ENCODE measurements around the gene DGKD. TPM values are rescaled to one million over a fixed set of nuclear protein-coding genes. Genes with fewer than 3 reads are reported as not detected.

DGKD gene
- total RNA-seq, 2 experiments from 2014 or later = 147 to 156 TPM

DNA sequence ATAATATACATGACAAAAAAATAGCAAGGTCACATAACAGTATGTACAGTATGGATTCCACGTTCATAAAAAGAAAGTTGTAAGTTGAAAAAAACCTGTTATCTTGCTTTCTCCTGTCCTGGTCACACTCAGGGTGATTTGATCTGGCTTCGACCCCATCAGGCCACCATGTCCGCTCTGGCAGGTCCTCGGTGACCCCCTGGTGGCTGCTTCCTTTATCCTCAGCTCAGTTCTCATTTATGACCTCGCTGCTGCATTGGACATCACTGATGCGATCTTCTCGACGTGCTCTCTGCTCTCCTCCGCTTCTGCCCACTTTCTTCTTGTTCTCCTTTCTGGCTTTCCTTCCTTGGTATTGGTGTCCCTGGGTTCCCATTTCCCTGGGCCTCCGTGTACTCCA lies 29.7 kb downstream of the DGKD start:
- H3K27ac ChIP-seq (ENCODE audit: low read depth in 1 of 2, low read length in 2 of 2) = no peak overlapping the region
- Mint-ChIP-seq H3K4me1 (ENCODE audit: low read depth) (peaks cover 84% of the 10 kb centered on the region), H3K4me3 (no peak overlapping the region), H3K27me3 (no peaks in the 10 kb centered on the region), H3K9me3 (no peaks in the 10 kb centered on the region), H3K36me3 (ENCODE audit: low read depth) (peaks cover 19% of the 10 kb centered on the region), H3K27ac (peak overlapping the region; percentile 90)
- TF ChIP-seq, protein P1, sequence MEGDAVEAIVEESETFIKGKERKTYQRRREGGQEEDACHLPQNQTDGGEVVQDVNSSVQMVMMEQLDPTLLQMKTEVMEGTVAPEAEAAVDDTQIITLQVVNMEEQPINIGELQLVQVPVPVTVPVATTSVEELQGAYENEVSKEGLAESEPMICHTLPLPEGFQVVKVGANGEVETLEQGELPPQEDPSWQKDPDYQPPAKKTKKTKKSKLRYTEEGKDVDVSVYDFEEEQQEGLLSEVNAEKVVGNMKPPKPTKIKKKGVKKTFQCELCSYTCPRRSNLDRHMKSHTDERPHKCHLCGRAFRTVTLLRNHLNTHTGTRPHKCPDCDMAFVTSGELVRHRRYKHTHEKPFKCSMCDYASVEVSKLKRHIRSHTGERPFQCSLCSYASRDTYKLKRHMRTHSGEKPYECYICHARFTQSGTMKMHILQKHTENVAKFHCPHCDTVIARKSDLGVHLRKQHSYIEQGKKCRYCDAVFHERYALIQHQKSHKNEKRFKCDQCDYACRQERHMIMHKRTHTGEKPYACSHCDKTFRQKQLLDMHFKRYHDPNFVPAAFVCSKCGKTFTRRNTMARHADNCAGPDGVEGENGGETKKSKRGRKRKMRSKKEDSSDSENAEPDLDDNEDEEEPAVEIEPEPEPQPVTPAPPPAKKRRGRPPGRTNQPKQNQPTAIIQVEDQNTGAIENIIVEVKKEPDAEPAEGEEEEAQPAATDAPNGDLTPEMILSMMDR (IDR thresholded peaks at IDR 0.05) = no peak
- H3K36me3 ChIP-seq (ENCODE audit: insufficient read depth, low read length) = peaks cover 12% of the 10 kb centered on the region
- H3K4me1 ChIP-seq (ENCODE audit: insufficient read depth, low read length) = peaks cover 66% of the 10 kb centered on the region
- no peak overlapping the region for H3K4me3 ChIP-seq (ENCODE audit: low read length)
- ChIA-PET POLR2A (interaction anchor here (1.0 to 2.7 kb wide), 2 partner anchors 27 to 29 kb away, joined by 3 to 10 read pairs; no protein-coding TSS in a partner anchor), CTCF (interaction anchor here (2.1 kb wide), 1 partner anchor 59 kb away, joined by 7 read pairs; no protein-coding TSS in a partner anchor)
- H3K9me3 ChIP-seq (ENCODE audit: control insufficient read depth in 1 of 2, insufficient read depth in 1 of 2, low read length in 2 of 2) = no peaks in the 10 kb centered on the region
- intact Hi-C loops (cut with DNase I, micrococcal nuclease) = loop anchor here in 1 of 2 experiments (2.0 kb wide), 1 partner anchor 15 kb away; no protein-coding TSS in a partner anchor
- ATAC-seq (ENCODE audit: poor library complexity) (no peak), DNase-seq (no peak)
- H3K27me3 ChIP-seq (ENCODE audit: control insufficient read depth in 1 of 2, insufficient read depth in 2 of 2, low read length in 2 of 2) = no peaks in the 10 kb centered on the region

DNA sequence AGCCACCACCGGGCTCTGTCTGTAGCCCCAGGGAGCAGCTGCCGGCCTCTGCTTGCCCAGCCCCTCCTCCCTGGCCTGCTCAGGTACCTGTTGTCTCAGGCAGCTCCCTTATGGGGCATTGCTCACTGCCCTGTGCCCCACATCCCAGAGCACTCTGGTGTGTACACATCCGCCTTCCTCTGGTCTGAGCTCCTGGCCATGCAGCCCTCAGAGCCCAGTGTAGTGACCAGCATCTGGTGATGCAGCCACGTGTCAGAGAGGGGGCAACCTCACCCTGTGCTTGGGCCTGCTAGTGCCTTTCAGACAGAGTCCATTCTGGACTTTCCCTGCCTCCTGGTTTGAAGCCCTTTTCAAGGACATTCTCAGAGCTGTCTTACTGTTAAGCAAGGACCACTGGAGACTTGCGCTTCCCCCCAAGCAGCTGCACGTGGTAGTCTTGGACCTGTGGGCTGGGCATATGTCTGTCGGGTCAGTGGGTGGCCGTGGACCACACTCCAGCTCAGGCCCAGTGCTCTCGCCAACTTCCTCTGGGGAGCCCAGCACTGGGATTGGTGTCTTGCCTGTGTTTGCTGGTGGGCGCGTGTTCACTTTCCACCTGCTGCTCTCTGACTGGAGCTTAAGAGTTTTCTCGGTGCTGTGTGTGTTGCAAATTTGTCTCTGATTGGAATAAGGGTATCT lies 30.7 kb downstream of the DGKD start:
- TF ChIP-seq, protein P1 (IDR thresholded peaks at IDR 0.05) = no peak
- Mint-ChIP-seq H3K4me1 (ENCODE audit: low read depth) (peaks cover 75% of the 10 kb centered on the region), H3K4me3 (peak overlapping the region; percentile 40), H3K27me3 (no peaks in the 10 kb centered on the region), H3K27ac (peak overlapping the region; percentile 90), H3K36me3 (ENCODE audit: low read depth) (peaks cover 27% of the 10 kb centered on the region), H3K9me3 (no peaks in the 10 kb centered on the region)
- H3K27me3 ChIP-seq (ENCODE audit: control insufficient read depth in 1 of 2, insufficient read depth in 2 of 2, low read length in 2 of 2) = no peaks in the 10 kb centered on the region
- H3K4me3 ChIP-seq (ENCODE audit: low read length) = no peak overlapping the region
- H3K36me3 ChIP-seq (ENCODE audit: insufficient read depth, low read length) = peaks cover 22% of the 10 kb centered on the region
- no peak for DNase-seq
- POLR2A ChIA-PET = interaction anchor here (1.0 to 2.7 kb wide), 6 partner anchors 9 to 115 kb away, joined by 4 to 10 read pairs (median 6); no protein-coding TSS in a partner anchor
- intact Hi-C loops (cut with DNase I, micrococcal nuclease) = loop anchor here in 1 of 2 experiments (2.0 kb wide), 1 partner anchor 14 kb away; no protein-coding TSS in a partner anchor
- peak overlapping the region; percentile 29 to 52 for H3K27ac ChIP-seq (ENCODE audit: low read depth in 1 of 2, low read length in 2 of 2)
- CTCF ChIA-PET = interaction anchor here (2.1 kb wide), 1 partner anchor 58 kb away, joined by 7 read pairs; no protein-coding TSS in a partner anchor
- no peaks in the 10 kb centered on the region for H3K9me3 ChIP-seq (ENCODE audit: control insufficient read depth in 1 of 2, insufficient read depth in 1 of 2, low read length in 2 of 2)
- peaks cover 61% of the 10 kb centered on the region for H3K4me1 ChIP-seq (ENCODE audit: insufficient read depth, low read length)
- ATAC-seq (ENCODE audit: poor library complexity) = peak; percentile 19

DNA sequence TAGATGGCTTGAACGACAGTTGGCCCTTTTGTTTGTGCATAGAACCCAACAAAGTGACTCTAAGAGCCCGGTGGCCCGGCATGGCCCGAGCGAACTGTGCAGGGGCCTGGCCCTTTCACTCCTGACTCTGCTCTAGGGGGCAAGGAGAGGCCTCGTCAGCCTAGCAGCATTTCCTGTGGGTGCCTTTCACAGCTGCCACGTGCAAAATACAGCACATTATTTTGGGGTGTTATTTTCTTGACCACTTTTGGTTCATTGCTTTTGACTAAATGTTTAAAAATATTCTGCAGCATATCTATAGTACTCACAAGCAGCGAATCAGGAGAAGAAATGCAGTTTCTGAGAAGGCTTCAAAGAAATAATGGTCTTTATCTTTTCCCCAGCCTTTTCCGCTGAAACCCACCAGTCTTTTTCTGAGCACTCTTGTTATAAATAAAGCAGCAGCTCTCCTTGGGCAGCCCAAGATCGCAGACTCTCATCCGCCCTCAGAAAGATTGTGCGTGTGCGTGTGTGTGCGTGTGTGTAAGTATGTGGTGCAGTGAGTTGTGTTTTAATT lies 31.3 kb downstream of the DGKD start:
- peak; percentile 72 for ATAC-seq (ENCODE audit: poor library complexity)
- Histone ChIP-seq H3K27ac (ENCODE audit: low read depth in 1 of 2, low read length in 2 of 2) (peak overlapping the region; percentile 40 to 52), H3K9me3 (ENCODE audit: control insufficient read depth in 1 of 2, insufficient read depth in 1 of 2, low read length in 2 of 2) (no peaks in the 10 kb centered on the region), H3K4me3 (ENCODE audit: low read length) (no peak overlapping the region), H3K36me3 (ENCODE audit: insufficient read depth, low read length) (peaks cover 28% of the 10 kb centered on the region), H3K27me3 (ENCODE audit: control insufficient read depth in 1 of 2, insufficient read depth in 2 of 2, low read length in 2 of 2) (no peaks in the 10 kb centered on the region), H3K4me1 (ENCODE audit: insufficient read depth, low read length) (peaks cover 55% of the 10 kb centered on the region)
- H3K4me1 Mint-ChIP-seq (ENCODE audit: low read depth) = peaks cover 71% of the 10 kb centered on the region
- peak in 8 of 14 experiments; percentile 37 to 62 (median 54) for DNase-seq
- no peaks in the 10 kb centered on the region for H3K9me3 Mint-ChIP-seq
- TF ChIP-seq, protein P1 (IDR thresholded peaks at IDR 0.05) = no peak
- POLR2A ChIA-PET = interaction anchor here (1.0 to 2.7 kb wide), 7 partner anchors 8 to 116 kb away, joined by 3 to 10 read pairs (median 5); no protein-coding TSS in a partner anchor
- CTCF ChIA-PET = interaction anchor here (2.1 kb wide), 1 partner anchor 57 kb away, joined by 7 read pairs; no protein-coding TSS in a partner anchor
- intact Hi-C loops (cut with DNase I, micrococcal nuclease) = loop anchor here in 1 of 2 experiments (2.0 kb wide), 1 partner anchor 13 kb away; no protein-coding TSS in a partner anchor
- H3K4me3 Mint-ChIP-seq = peak overlapping the region; percentile 81
- peak overlapping the region; percentile 90 for H3K27ac Mint-ChIP-seq
- H3K27me3 Mint-ChIP-seq = no peaks in the 10 kb centered on the region
- H3K36me3 Mint-ChIP-seq (ENCODE audit: low read depth) = peaks cover 33% of the 10 kb centered on the region

All from CD4-positive, alpha-beta T cell (primary cell).